HG03095 (cell line): ENCODE measurements around the gene HEMK1.

Experiments
- ATAC-seq: cut with Tn5 transposase; IDR thresholded peaks from one replicate; pipeline ENCODE4 v1.9.1; 2021; ENCODE audit warnings: moderate library complexity; ENCODE audit not compliant: unreplicated experiment

Gene HEMK1

GRCh38 chr3:50572801-50573371 lies 3.6 kb downstream of the HEMK1 start:
- no peak for ATAC-seq

- ATAC-seq = no peak
Observed at GRCh38 chr3:50573566-50574443, 4.5 kb downstream of the HEMK1 start.

- no peak for ATAC-seq
Observed at GRCh38 chr3:50574444-50574831, 5.1 kb downstream of the HEMK1 start.

GRCh38 chr3:50575372-50575771 lies 6.0 kb downstream of the HEMK1 start:
- no peak for ATAC-seq

GRCh38 chr3:50577348-50577747 lies 8.0 kb downstream of the HEMK1 start:
- ATAC-seq = no peak

- no peak for ATAC-seq
Observed at GRCh38 chr3:50580683-50581458, 11.5 kb downstream of the HEMK1 start.

GRCh38 chr3:50581459-50581842 lies 12.1 kb downstream of the HEMK1 start:
- no peak for ATAC-seq

GRCh38 chr3:50582083-50582482 lies 12.8 kb downstream of the HEMK1 start:
- ATAC-seq = no peak

- no peak for ATAC-seq
Observed at GRCh38 chr3:50583897-50584296, 14.6 kb downstream of the HEMK1 start.

- ATAC-seq = no peak
Observed at GRCh38 chr3:50584391-50584790, 15.1 kb downstream of the HEMK1 start.

- no peak for ATAC-seq
Observed at GRCh38 chr3:50585919-50586762, 16.8 kb downstream of the HEMK1 start.

- no peak for ATAC-seq
Observed at GRCh38 chr3:50586763-50587070, 17.4 kb downstream of the HEMK1 start.

- ATAC-seq = no peak
Observed at GRCh38 chr3:50587373-50587772, 18.1 kb downstream of the HEMK1 start.

GRCh38 chr3:50587806-50588758 lies 18.8 kb downstream of the HEMK1 start:
- no peak for ATAC-seq

- no peak for ATAC-seq
Observed at GRCh38 chr3:50588759-50589433, 19.6 kb downstream of the HEMK1 start.

- peak; percentile 4 for ATAC-seq
Observed at GRCh38 chr3:50591196-50591741, 21.9 kb downstream of the HEMK1 start.

GRCh38 chr3:50592568-50592967 lies 23.2 kb downstream of the HEMK1 start:
- no peak for ATAC-seq

GRCh38 chr3:50594253-50594785 lies 25.0 kb downstream of the HEMK1 start:
- no peak for ATAC-seq
